Thyroid gland (tissue), 4 donors: ENCODE data around the gene NUDT3. TPM values are rescaled to one million over a fixed set of nuclear protein-coding genes. Genes with fewer than 3 reads are reported as not detected.

ENCODE experiments used
- DNase-seq, 2 donors: peaks; one replicate each; pipeline ENCODE4 v3.0.0-alpha.2; 2019
- H3K27ac ChIP-seq, 3 donors: fragments of 200-600 bp; sonication (generic); 1 replicate in 2 of 3; 2 replicates in 1 of 3; pipeline ENCODE4 v1.5.1; 2016 to 2019; ENCODE audit warnings: mild to moderate bottlenecking in 1 of 3, moderate library complexity in 1 of 3
- H3K27me3 ChIP-seq: fragments of 200-600 bp; sonication (generic); one replicate; pipeline ENCODE4 v1.5.1; 2019
- H3K36me3 ChIP-seq, 2 donors: fragments of 200-600 bp; sonication (generic); one replicate each; pipeline ENCODE4 v1.5.1; 2016 to 2019
- H3K4me1 ChIP-seq, 2 donors: fragments of 200-600 bp; sonication (generic); one replicate each; pipeline ENCODE4 v1.5.1; 2017 to 2019
- H3K4me3 ChIP-seq, 3 donors: fragments of 200-600 bp; sonication (generic); replicated peaks in 1 of 3; 1 replicate in 2 of 3; 2 replicates in 1 of 3; pipeline ENCODE4 v1.5.1; 2016; ENCODE audit warnings: mild to moderate bottlenecking in 1 of 3
- H3K9me3 ChIP-seq: fragments of 200-600 bp; sonication (generic); one replicate; pipeline ENCODE4 v1.5.1; 2017
- POLR2A ChIP-seq, 2 donors: fragments of 450-650 bp; IDR thresholded peaks; one replicate each; pipeline ENCODE4 v1.6.1; 2017; ENCODE audit warnings: antibody characterized with exemption in 2 of 2, mild to moderate bottlenecking in 2 of 2, moderate library complexity in 1 of 2
- WGBS, 2 donors: methylation state at CpG; one replicate each; pipeline ENCODE4 v1.1.5; 2017; 5-methylcytosine and 5-hydroxymethylcytosine counted together
- intact Hi-C: fragments of 100-400 bp; cut with DNase I; formaldehyde crosslinking; loops from one replicate; pipeline ENCODE4 v1.15.1; 2023
- total RNA-seq, 4 donors: library from RNA; depleted of rRNA; stranded (reverse); fragments of >200 nt; gene quantifications; one replicate each; pipeline ENCODE4 v1.2.3, GENCODE V29; 2016
- TF ChIP-seq, protein P1 (sequence below), 6 experiments: fragments of 200-600 bp in 3 of 6; fragments of 450-650 bp in 3 of 6; sonication (generic) in 3 of 6; IDR thresholded peaks; one replicate each; pipeline ENCODE4 v1.5.1; 2016 to 2019; ENCODE audit warnings: antibody characterized with exemption in 6 of 6, mild to moderate bottlenecking in 2 of 6, inconsistent platforms in 1 of 6, moderate library complexity in 1 of 6

NUDT3 gene
- total RNA-seq, 4 donors from 2014 or later, result 68.1 to 98.9 (median 75.5) TPM

DNA sequence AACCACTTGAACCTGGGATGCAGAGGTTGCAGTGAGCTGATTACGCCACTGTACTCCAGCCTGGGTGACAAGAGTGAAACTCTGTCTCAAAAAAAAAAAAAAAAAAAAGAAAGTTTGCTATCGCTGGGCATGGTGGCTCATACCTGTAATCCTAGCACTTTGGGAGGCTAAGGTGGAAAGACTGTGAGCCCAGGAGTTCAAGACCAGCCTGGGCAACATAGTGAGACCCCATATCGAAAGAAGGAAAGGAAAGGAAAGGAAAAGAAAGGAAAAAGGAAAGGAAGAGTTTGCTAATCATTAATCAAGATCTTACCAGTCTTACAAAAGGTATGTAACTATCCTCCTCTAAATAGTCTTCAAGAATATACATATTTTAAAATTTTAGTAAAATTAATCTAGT, 88.3 kb downstream of the NUDT3 start:
- intact Hi-C loops, result no loop called here
- Histone ChIP-seq H3K4me3 (no peak overlapping the region), H3K27ac (no peak overlapping the region), H3K27me3 (no peaks in the 10 kb centered on the region), H3K4me1 (peaks cover 27 to 33% of the 10 kb centered on the region in 2 donors), H3K36me3 (no peaks in the 10 kb centered on the region), H3K9me3 (no peaks in the 10 kb centered on the region)
- no peak for DNase-seq
- 94 to 99% methylated on average over 3 of the region's 3 CpGs for WGBS, 2 donors
- TF ChIP-seq, protein P1, sequence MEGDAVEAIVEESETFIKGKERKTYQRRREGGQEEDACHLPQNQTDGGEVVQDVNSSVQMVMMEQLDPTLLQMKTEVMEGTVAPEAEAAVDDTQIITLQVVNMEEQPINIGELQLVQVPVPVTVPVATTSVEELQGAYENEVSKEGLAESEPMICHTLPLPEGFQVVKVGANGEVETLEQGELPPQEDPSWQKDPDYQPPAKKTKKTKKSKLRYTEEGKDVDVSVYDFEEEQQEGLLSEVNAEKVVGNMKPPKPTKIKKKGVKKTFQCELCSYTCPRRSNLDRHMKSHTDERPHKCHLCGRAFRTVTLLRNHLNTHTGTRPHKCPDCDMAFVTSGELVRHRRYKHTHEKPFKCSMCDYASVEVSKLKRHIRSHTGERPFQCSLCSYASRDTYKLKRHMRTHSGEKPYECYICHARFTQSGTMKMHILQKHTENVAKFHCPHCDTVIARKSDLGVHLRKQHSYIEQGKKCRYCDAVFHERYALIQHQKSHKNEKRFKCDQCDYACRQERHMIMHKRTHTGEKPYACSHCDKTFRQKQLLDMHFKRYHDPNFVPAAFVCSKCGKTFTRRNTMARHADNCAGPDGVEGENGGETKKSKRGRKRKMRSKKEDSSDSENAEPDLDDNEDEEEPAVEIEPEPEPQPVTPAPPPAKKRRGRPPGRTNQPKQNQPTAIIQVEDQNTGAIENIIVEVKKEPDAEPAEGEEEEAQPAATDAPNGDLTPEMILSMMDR (IDR thresholded peaks at IDR 0.05), result no peak
- no peak for TF ChIP-seq POLR2A (IDR thresholded peaks at IDR 0.05)

GRCh38 chr6:34302929-34303328, 89.5 kb downstream of the NUDT3 start:
- H3K4me1 ChIP-seq, result peaks cover 27 to 39% of the 10 kb centered on the region in 2 donors

DNA sequence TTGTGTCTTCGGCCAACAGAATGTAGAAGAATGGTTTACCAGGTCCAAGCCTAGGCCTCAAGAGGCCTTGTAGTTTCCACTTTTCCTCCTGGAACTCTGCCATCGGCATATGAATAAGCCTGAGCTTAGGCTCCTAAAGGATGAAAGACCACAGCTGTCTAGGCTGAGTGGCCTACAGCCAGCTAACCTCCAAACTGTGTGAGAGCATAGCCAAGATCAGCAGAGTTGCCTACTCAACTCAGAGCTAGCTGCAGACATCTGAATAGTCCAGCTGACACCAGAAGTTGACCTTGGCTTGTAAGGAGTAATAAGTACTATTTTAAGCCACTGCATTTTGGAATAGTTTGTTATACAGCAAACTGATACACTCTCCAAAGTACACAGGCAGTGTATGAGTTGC, 91.1 kb downstream of the NUDT3 start:
- no peaks in the 10 kb centered on the region for H3K9me3 ChIP-seq
- H3K36me3 ChIP-seq, result no peaks in the 10 kb centered on the region
- H3K4me3 ChIP-seq, result no peak overlapping the region
- 42 to 72% methylated on average over 2 of the region's 2 CpGs for WGBS, 2 donors
- intact Hi-C loops, result no loop called here
- peaks cover 21 to 28% of the 10 kb centered on the region in 2 donors for H3K4me1 ChIP-seq
- no peaks in the 10 kb centered on the region for H3K27me3 ChIP-seq
- no peak overlapping the region for H3K27ac ChIP-seq
- no peak for DNase-seq
- no peak for TF ChIP-seq POLR2A (IDR thresholded peaks at IDR 0.05)
- TF ChIP-seq, protein P1 (IDR thresholded peaks at IDR 0.05), result no peak

More at GRCh38 chr6:34302929-34303328, 89.5 kb downstream of the NUDT3 start:
- no peaks in the 10 kb centered on the region for H3K9me3 ChIP-seq
- DNase-seq, result no peak
- H3K4me3 ChIP-seq, result no peak overlapping the region
- H3K27me3 ChIP-seq, result no peaks in the 10 kb centered on the region
- TF ChIP-seq, protein P1 (IDR thresholded peaks at IDR 0.05), result no peak
- no peak for TF ChIP-seq POLR2A (IDR thresholded peaks at IDR 0.05)
- no peak overlapping the region for H3K27ac ChIP-seq
- intact Hi-C loops, result no loop called here
- WGBS, 2 donors, result 98 to 99% methylated on average over 4 of the region's 4 CpGs
- no peaks in the 10 kb centered on the region for H3K36me3 ChIP-seq

GRCh38 chr6:34300332-34300751, 92.1 kb downstream of the NUDT3 start:
- Histone ChIP-seq H3K36me3 (no peaks in the 10 kb centered on the region), H3K27me3 (no peaks in the 10 kb centered on the region), H3K9me3 (no peaks in the 10 kb centered on the region), H3K4me1 (peaks cover 12 to 21% of the 10 kb centered on the region in 2 donors), H3K4me3 (no peak overlapping the region), H3K27ac (no peak overlapping the region)
- TF ChIP-seq POLR2A (IDR thresholded peaks at IDR 0.05), result no peak
- TF ChIP-seq, protein P1 (IDR thresholded peaks at IDR 0.05), result no peak
- intact Hi-C loops, result no loop called here
- no peak for DNase-seq
- WGBS, 2 donors, result 29 to 36% methylated on average over 1 of the region's 1 CpG

GRCh38 chr6:34298941-34299340, 93.5 kb downstream of the NUDT3 start:
- DNase-seq, result no peak
- 27 to 45% methylated on average over 2 of the region's 2 CpGs for WGBS, 2 donors
- peaks cover 12 to 19% of the 10 kb centered on the region in 2 donors for H3K4me1 ChIP-seq
- no peak overlapping the region for H3K4me3 ChIP-seq
- H3K36me3 ChIP-seq, result no peaks in the 10 kb centered on the region
- intact Hi-C loops, result no loop called here
- H3K9me3 ChIP-seq, result no peaks in the 10 kb centered on the region
- no peak overlapping the region for H3K27ac ChIP-seq
- TF ChIP-seq, protein P1 (IDR thresholded peaks at IDR 0.05), result no peak
- TF ChIP-seq POLR2A (IDR thresholded peaks at IDR 0.05), result no peak
- H3K27me3 ChIP-seq, result no peaks in the 10 kb centered on the region
